ENCODE measurements around the gene FAM32A.

GRCh38 chr19:16185768-16186123 is 536 bp downstream of the FAM32A start:
- TF ChIP-seq EZH2 (IDR thresholded peaks at IDR 0.05) (no peak), POLR2AphosphoS5 (IDR thresholded peaks at IDR 0.05; ENCODE audit: borderline replicate concordance, low read depth, low read length) (no peak), FOXP2 (optimal IDR thresholded peaks at IDR 0.05; ENCODE audit: control extremely low read depth, extremely low read length, insufficient read depth) (no peak)

All from SK-N-MC (cell line).